SW 1271 (cell line): ENCODE data around the gene CRTC1.
A peak's percentile ranks its signal among the peaks of the same experiment; 100 is the strongest.
"Not testable (repeated sequence)": the region's sequence is repeated elsewhere in the genome, so short reads cannot be mapped to it uniquely, and the experiment has no call there.

ENCODE experiments used
- DNase-seq, 2 experiments: peaks; one replicate each; lab custom pipeline; 2025; lab: John Stamatoyannopoulos, UW

The CRTC1 gene

DNA sequence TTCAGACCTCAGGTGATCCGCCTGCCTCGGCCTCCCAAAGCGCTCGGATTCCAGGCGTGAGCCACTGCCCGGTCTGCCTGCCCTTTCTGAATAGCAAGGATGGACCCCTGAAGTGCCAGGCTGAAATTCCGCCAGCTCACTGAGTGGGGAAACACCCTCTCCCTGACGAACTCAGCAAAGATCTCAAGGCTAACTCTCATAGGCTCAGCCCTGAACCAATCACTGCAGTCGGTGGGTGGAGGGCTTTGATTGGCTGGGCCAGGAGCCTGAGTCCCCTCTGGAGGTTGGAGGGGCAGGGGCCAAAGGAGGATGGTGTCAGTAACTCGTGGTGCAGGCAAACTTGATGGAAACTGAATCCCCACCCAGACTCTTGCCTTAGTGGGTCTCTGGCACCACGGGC, 118.9 kb downstream of the CRTC1 start:
- no peak for DNase-seq

- DNase-seq = no peak
Observed at GRCh38 chr19:18803550-18804138, 120.2 kb downstream of the CRTC1 start.

DNA sequence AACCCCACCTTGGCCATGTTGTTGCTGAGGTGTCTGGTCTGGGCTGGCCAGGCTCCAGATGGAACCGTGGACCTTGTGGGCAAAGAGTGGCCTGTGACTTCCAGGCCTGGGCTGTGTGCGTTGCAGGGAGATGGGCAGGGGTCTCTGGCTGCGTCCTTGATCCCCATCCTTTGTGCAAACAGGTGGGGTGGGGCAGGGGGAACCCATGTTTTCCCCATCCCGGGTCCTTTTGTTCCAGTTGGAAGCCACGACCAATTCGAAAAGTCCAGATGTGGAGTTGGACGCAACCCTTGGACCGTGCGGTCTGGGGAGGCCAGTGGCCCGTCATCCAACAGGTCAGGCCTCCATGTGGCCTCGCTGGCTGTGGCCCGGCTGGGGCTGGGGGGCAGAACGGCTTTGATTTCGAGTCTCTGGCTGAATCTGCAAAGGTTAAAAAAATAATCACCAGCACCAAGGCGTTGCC, 120.7 kb downstream of the CRTC1 start:
- DNase-seq = no peak

DNA sequence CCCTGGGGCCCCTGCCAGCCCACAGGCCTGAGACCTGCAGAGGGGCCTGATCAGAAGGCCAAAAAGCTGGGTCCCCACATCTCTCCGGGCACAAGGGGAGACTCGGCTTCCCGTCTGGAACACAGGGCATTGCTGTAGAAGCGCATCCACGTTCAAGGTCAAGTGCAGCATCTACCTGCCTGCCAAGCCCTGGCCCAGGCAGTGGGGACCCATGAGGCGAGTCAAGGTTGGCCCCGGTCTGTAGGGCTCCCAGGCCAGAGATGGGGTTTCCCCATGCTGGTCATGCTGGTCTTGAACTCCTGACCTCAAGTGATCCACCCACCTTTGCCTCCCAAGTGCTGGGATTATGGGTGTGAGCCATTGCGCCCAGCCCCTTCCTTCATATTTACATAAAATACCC, 121.2 kb downstream of the CRTC1 start:
- no peak for DNase-seq

DNA sequence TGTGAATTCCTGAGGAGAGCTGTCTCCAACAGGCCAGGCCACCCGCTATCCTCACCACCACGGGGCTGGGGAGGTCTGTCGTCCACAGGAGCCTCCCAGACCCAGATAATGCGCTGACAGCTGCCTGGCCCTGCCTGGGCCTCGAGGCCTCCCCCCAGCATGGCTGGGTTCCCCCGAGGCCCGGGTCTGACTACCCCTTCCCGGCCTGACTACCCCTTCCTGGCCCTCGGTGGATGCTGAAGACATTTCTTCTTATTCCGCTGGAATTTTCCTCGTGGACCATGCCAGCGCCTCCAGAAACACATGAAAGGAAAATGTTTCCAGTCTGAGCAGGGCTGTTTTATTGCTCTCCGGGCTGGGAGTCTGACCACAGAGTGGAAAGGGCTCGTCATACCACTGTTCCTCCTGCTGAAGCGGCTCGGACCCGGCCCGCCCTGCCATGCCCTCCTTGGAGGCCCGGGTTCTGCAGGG, 124.4 kb downstream of the CRTC1 start:
- DNase-seq = no peak

DNA sequence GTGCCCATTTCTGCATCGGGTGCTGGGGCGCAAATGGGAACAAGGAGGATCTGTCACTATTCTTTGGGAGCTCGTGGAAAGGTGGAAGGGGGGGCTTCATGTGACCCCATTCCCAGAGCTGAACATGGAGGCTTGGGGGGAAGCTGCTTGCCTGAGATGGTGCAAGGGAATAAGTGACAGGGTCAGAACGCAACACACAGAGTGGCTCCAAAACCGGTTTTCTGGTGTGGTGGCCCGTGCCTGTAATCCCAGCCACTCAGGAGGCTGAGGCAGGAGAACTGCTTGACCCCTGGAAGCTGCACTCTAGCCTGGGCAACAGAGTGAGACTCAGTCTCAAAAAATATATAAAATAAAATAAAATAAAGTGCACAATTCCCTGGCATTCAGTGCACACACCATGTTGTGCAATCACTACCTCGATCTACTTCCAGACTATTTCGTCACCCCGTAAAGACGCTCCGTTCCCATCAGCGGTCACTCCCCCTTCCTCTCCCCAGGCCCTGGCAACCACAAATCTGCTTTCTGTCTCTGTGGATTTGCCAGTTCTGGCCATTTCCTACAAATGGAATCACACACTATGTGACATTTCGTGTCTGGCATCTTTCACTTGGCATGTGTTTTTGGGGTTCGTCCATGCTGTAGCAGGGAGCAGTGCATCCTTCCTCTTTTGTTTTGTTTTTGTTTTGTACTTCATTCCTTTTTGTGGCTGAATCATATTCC, 125.8 kb downstream of the CRTC1 start:
- DNase-seq = no peak

DNA sequence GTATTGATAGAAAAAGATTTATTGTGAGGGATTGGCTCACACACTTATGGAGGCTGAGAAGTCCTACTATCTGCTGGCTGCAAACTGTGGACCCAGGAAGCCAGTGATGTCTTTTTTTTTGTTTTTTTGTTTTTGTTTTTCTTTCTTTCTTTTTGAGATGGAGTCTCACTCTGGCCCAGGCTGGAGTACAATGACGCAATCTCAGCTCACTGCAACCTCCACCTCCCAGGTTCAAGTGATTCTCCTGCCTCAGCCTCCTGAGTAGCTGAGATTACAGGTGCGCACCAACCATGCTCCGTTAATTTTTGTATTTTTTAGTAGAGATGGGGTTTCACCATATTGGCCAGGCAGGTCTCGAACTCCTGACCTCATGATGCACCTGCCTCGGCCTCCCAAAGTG, 128.2 kb downstream of the CRTC1 start:
- not testable (repeated sequence) for DNase-seq

DNA sequence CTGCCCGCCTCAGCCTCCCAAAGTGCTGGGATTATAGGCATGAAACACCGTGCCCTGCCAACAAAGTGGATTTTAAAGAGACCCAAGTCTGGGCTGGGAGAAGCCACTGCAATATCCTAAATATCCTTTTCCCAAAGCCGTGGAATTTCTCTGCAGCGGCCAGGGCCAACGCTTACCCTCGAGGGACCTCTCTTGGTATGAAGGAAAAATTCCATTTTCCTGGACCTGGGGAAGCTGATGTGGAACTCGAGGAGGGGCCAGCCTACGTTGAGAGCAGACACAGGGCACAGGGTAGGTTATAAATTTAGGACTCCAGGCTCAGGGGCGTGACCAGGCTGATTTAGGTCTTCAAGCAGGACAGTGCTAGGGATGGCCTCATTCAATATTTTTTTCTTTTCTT, 130.6 kb downstream of the CRTC1 start:
- no peak for DNase-seq

GRCh38 chr19:18815673-18816072, 132.2 kb downstream of the CRTC1 start:
- no peak for DNase-seq

GRCh38 chr19:18816645-18817044, 133.2 kb downstream of the CRTC1 start:
- not testable (repeated sequence) for DNase-seq

DNA sequence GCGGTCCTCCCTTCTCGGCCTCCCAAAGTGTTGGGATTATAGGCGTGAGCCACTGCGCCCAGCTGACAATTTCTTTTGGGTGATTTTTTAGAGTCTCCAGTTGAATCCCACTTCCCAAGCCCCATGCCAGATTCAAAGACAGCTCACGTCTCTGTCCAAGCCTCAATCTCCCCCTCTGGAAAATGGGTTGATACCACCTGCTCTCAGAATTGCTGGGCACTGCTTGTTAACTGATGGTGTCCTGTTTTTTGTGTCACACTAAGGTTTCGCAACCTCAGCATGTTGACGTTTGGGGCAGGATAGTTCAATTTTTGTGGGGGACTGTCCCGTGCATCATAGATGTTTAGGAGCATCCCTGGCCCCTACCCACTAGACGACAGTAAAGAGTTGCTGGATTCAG, 134.1 kb downstream of the CRTC1 start:
- DNase-seq = no peak

GRCh38 chr19:18828786-18829185, 145.3 kb downstream of the CRTC1 start:
- no peak for DNase-seq

- DNase-seq = no peak
Observed at GRCh38 chr19:18830488-18830887, 147.0 kb downstream of the CRTC1 start.

GRCh38 chr19:18831524-18832305, 148.2 kb downstream of the CRTC1 start, which contains the start of gene UPF1:
Gene UPF1, plus strand, starts transcription at chr19:18831959. Its CDS starts 251 bp downstream, at chr19:18832210.
- DNase-seq = peak; percentile 65 to 82
